Measurements from ENCODE around the gene ENTPD8.

GRCh38 chr9:137439158-137439714 is 1.9 kb downstream of the ENTPD8 start:
- TF ChIP-seq CTCF (IDR thresholded peaks at IDR 0.05) (no peak), POLR2A (IDR thresholded peaks at IDR 0.05) (no peak)

Data from gastroesophageal sphincter (tissue), 3 donors.